Gastroesophageal sphincter (tissue), 4 donors: ENCODE data around the gene COG8. TPM values are rescaled to one million over a fixed set of nuclear protein-coding genes. Genes with fewer than 3 reads are reported as not detected.
"Not testable (repeated sequence)": the region's sequence is repeated elsewhere in the genome, so short reads cannot be mapped to it uniquely, and the experiment has no call there.

Experiments
- ATAC-seq: fragments of 150-250 bp; one replicate; pipeline ENCODE4 v1.9.1; 2016; ENCODE audit warnings: mild to moderate bottlenecking, moderate library complexity
- H3K27ac ChIP-seq, 4 donors: fragments of 200-600 bp; sonication (generic) in 3 of 4; 1 replicate in 3 of 4; 2 replicates in 1 of 4; pipeline ENCODE4 v1.5.1; 2016 to 2019
- H3K27me3 ChIP-seq: fragments of 200-600 bp; sonication (generic); one replicate; pipeline ENCODE4 v1.5.1; 2019
- H3K36me3 ChIP-seq, 2 donors: fragments of 200-600 bp; sonication (generic); one replicate each; pipeline ENCODE4 v1.5.1; 2019; ENCODE audit warnings: control low read depth in 1 of 2
- H3K4me1 ChIP-seq, 3 donors: fragments of 200-600 bp; sonication (generic); 1 replicate in 2 of 3; 2 replicates in 1 of 3; pipeline ENCODE4 v1.5.1; 2016 to 2019; ENCODE audit warnings: control low read depth in 2 of 3
- H3K4me3 ChIP-seq, 2 donors: fragments of 200-600 bp; sonication (generic); one replicate each; pipeline ENCODE4 v1.5.1; 2019; ENCODE audit warnings: mild to moderate bottlenecking in 1 of 2, moderate library complexity in 1 of 2
- H3K9me3 ChIP-seq, 3 donors: fragments of 200-600 bp; sonication (generic); one replicate each; pipeline ENCODE4 v1.5.1; 2017 to 2019; ENCODE audit warnings: control low read depth in 2 of 3
- CTCF ChIP-seq, 4 experiments: fragments of 200-600 bp in 2 of 4; fragments of 450-650 bp in 2 of 4; sonication (generic) in 1 of 4; IDR thresholded peaks; one replicate each; pipeline ENCODE4 v1.5.1; 2017 to 2019; ENCODE audit warnings: antibody characterized with exemption in 4 of 4, mild to moderate bottlenecking in 2 of 4, moderate library complexity in 2 of 4
- EP300 ChIP-seq: sonication (generic); formaldehyde crosslinking; IDR thresholded peaks from one replicate; pipeline ENCODE4 v1.6.1; 2017; ENCODE audit warnings: antibody characterized with exemption, mild to moderate bottlenecking
- POLR2A ChIP-seq, 2 donors: fragments of 450-650 bp; IDR thresholded peaks; one replicate each; pipeline ENCODE4 v1.6.1; 2017; ENCODE audit warnings: antibody characterized with exemption in 2 of 2, mild to moderate bottlenecking in 2 of 2, moderate library complexity in 1 of 2
- POLR2AphosphoS5 ChIP-seq: sonication (generic); formaldehyde crosslinking; IDR thresholded peaks from one replicate; pipeline ENCODE4 v1.6.1; 2017; ENCODE audit warnings: antibody characterized with exemption
- whole genome bisulfite sequencing, 2 donors: methylation state at CpG; one replicate each; pipeline ENCODE4 v1.1.5; 2018; ENCODE audit warnings: low coverage in 1 of 2; 5-methylcytosine and 5-hydroxymethylcytosine counted together
- total RNA-seq, 4 donors: library from RNA; depleted of rRNA; stranded (reverse); fragments of >200 nt; gene quantifications; one replicate each; pipeline ENCODE4 v1.1.0, GENCODE V29; 2016

The COG8 gene
- total RNA-seq, 4 donors from 2014 or later, result 33.3 to 48.6 (median 43.5) TPM

- no peaks in the 10 kb centered on the region for H3K4me1 ChIP-seq
- TF ChIP-seq CTCF (IDR thresholded peaks at IDR 0.05) (no peak), POLR2AphosphoS5 (no peak), POLR2A (IDR thresholded peaks at IDR 0.05) (no peak), EP300 (no peak)
- WGBS, 2 donors, result 86 to 100% methylated on average over 1 to 2 of the region's 2 CpGs
- no peaks in the 10 kb centered on the region for H3K27me3 ChIP-seq
- no peak overlapping the region for H3K27ac ChIP-seq
- H3K4me3 ChIP-seq, result no peak overlapping the region
- peaks cover 0 to 83% of the 10 kb centered on the region in 2 donors for H3K36me3 ChIP-seq
- no peaks in the 10 kb centered on the region for H3K9me3 ChIP-seq
- ATAC-seq, result no peak
Measured at GRCh38 chr16:69364088-69364487, 24.7 kb upstream of the COG8 start.

DNA sequence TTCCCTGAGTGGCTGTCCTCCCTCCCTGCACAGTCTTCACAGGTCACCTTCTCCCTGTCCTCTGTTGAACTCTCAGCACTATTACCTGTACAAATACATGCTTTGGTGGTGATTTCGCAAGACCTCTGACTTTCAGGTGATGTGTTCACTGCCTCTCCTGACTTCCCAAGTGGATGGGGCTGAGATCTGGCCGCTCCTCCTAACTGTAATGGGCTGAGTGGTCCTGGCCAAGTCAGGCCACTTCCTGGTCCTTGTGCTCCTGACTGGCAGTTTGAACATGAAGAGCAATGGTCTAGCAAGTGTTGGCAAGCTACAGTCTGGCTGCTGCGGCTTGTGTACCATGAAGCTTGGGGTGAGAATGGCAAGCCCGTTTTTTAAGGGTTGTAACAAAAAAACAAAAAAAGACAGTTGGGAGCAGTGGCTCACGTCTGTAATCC lies 23.9 kb upstream of the COG8 start:
- H3K4me3 ChIP-seq, result no peak overlapping the region
- no peaks in the 10 kb centered on the region for H3K27me3 ChIP-seq
- H3K36me3 ChIP-seq, result peaks cover 0 to 75% of the 10 kb centered on the region in 2 donors
- no peaks in the 10 kb centered on the region for H3K9me3 ChIP-seq
- ATAC-seq, result no peak
- WGBS, 2 donors, result 89 to 95% methylated on average over 4 of the region's 5 CpGs
- no peak overlapping the region for H3K27ac ChIP-seq
- H3K4me1 ChIP-seq, result no peaks in the 10 kb centered on the region
- no peak for TF ChIP-seq CTCF (IDR thresholded peaks at IDR 0.05)
- no peak for TF ChIP-seq EP300
- TF ChIP-seq POLR2AphosphoS5, result no peak
- no peak for TF ChIP-seq POLR2A (IDR thresholded peaks at IDR 0.05)

DNA sequence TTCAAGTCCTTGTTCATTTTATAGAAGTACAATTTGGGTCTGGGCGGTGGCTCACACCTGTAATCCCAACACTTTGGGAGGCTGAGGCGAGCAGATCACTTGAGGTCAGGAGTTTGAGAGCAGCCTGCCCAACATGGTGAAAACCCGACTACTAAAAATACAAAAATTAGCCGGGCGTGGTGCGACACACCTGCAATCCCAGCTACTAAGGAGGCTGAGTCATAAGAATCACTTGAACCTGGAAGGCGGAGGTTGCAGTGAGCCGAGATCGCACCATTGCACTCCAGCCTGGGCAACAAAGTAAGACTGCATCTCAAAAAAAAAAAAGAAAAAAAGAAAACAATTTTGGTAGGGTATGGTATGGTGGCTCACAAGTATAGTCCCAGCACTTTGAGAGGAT lies 20.7 kb upstream of the COG8 start:
- not testable (repeated sequence) for H3K9me3 ChIP-seq, ATAC-seq, H3K27ac ChIP-seq, H3K4me3 ChIP-seq, H3K4me1 ChIP-seq, H3K27me3 ChIP-seq
- WGBS, 2 donors, result 95% methylated on average over 7 of the region's 9 CpGs; no CpG with 5 or more reads in 1 of the 2 donors
- peaks cover 0 to 43% of the 10 kb centered on the region in 2 donors for H3K36me3 ChIP-seq

- Histone ChIP-seq H3K9me3 (no peaks in the 10 kb centered on the region), H3K4me3 (no peak within 1 kb of the TSS), H3K36me3 (peaks cover 0 to 43% of the 10 kb centered on the region in 2 donors), H3K27ac (no peak within 1 kb of the TSS), H3K4me1 (no peaks in the 10 kb centered on the region), H3K27me3 (no peaks in the 10 kb centered on the region)
- TF ChIP-seq EP300 (no peak), POLR2A (IDR thresholded peaks at IDR 0.05) (no peak), POLR2AphosphoS5 (no peak), CTCF (IDR thresholded peaks at IDR 0.05) (no peak)
- 77 to 90% methylated on average over 4 to 8 of the region's 12 CpGs for WGBS, 2 donors
- no peak for ATAC-seq
Measured at GRCh38 chr16:69351309-69352027, 12.1 kb upstream of the COG8 start, which contains the start of gene TMED6. Gene TMED6, minus strand, starts transcription at chr16:69351786. Its CDS starts 33 bp downstream, at chr16:69351753.

- no peak for ATAC-seq
- H3K27me3 ChIP-seq, result no peaks in the 10 kb centered on the region
- H3K36me3 ChIP-seq, result peaks cover 0 to 43% of the 10 kb centered on the region in 2 donors
- WGBS, 2 donors, result 69 to 71% methylated on average over 5 to 6 of the region's 6 CpGs
- H3K9me3 ChIP-seq, result no peaks in the 10 kb centered on the region
- H3K4me1 ChIP-seq, result no peaks in the 10 kb centered on the region
- H3K4me3 ChIP-seq, result no peak overlapping the region
- H3K27ac ChIP-seq, result no peak overlapping the region
- TF ChIP-seq POLR2A (IDR thresholded peaks at IDR 0.05) (no peak), EP300 (no peak), CTCF (IDR thresholded peaks at IDR 0.05) (no peak), POLR2AphosphoS5 (no peak)
Measured at GRCh38 chr16:69350536-69351133, 11.3 kb upstream of the COG8 start.
